ENCODE measurements around the gene PPP1R9B.

PPP1R9B gene

DNA sequence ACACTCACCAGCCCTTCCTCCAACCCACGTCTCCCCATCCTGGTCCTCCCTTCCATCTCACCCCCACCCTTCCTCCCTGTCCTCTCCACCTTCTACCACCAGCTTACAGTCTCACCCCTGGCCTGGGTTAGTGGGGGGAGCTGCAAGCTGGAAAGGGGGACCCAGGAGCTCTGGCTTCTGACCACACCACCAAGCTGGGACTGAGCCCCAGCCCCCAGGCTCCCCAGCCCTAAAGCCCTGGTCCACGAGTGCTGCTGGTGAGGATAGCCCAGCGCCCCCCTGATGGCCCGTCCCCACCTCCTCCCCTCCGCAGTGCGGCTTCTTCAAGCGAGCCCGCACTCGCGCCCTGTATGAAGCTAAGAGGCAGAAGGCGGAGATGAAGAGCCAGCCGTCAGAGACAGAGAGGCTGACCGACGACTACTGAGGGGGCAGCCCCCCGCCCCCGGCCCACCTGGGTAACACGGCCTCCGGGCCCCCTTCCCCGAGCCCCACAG lies 62.5 kb downstream of the PPP1R9B start:
- no peak for DNase-seq

DNA sequence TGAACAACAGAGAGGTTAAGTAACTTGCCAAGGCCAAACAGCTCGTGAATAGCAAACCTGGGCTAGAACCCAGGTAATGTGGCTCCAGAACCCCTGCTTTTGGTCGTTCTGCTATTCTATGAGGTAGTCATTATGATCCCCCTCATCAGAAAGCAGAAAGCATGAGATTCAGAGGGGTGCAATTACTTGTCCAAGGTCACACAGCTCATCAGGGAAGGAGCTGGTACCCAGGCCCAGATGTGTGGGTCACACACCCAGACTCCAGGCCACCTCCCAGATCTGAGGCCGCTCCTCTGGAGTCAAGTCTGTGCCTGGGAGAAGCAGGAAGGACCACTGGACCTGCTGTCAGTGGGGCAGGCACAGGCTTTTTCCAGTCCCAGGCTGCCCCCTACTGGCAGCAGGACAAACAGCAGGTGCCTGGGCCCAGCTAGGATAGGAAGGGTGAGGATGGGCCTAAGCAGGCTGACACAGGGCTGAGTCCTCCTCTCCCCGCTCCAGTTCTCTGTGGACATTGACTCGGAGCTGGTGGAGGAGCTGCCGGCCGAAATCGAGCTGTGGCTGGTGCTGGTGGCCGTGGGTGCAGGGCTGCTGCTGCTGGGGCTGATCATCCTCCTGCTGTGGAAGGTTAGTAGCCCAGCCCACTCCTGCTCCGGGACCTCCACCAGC lies 63.1 kb downstream of the PPP1R9B start:
- DNase-seq = peak; percentile 67 to 72

Measured in activated CD4-positive, alpha-beta T cell treated with anti-CD3 and anti-CD28 coated beads, Interleukin-2, amount 50 U/mL, for 4 hours (primary cell).